Endothelial cell of umbilical vein (primary cell): ENCODE results near the gene LIMCH1.

Experiments used
- EZH2 ChIP-seq: IDR thresholded peaks from 2 replicates; pipeline ENCODE4 v1.6.1; 2012; ENCODE audit warnings: borderline replicate concordance, low read depth, mild to moderate bottlenecking, moderate library complexity, low read length, inconsistent platforms; ENCODE audit not compliant: severe bottlenecking
- TF ChIP-seq, protein P1 (sequence below), 2 donors: IDR thresholded peaks; 1 replicate in 1 of 2; 2 replicates in 1 of 2; pipeline ENCODE4 v1.5.1; 2011; ENCODE audit warnings: low read length in 2 of 2, mild to moderate bottlenecking in 2 of 2, moderate library complexity in 2 of 2, control low read depth in 1 of 2, inconsistent platforms in 1 of 2, low read depth in 1 of 2; ENCODE audit not compliant: insufficient read depth in 1 of 2; ENCODE audit errors: extremely low read depth in 1 of 2

DNA sequence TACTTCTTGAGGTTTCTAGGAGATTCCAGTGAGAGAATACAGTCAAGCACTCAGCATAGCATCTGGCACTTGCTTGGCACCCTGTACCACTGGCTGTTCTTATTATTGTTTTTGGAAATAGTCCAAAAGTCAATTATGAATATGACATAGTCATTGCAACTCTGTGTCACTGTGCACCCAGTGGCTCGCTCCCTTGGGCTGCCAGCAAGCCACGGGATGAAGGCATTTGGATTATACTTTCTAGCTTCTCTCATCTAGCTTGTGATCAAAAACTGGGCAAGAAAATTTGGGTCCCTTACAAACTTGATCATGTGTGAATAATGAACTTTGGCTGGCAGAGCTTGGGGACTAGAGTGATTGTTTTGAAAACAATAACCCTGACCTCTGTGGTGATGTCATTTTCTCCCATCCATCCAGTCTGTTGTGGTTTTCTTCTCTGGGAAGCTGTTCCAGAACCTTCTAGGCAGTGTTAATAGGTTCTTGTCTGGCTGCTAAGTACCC is 32.7 kb upstream of the LIMCH1 start:
- TF ChIP-seq, protein P1, sequence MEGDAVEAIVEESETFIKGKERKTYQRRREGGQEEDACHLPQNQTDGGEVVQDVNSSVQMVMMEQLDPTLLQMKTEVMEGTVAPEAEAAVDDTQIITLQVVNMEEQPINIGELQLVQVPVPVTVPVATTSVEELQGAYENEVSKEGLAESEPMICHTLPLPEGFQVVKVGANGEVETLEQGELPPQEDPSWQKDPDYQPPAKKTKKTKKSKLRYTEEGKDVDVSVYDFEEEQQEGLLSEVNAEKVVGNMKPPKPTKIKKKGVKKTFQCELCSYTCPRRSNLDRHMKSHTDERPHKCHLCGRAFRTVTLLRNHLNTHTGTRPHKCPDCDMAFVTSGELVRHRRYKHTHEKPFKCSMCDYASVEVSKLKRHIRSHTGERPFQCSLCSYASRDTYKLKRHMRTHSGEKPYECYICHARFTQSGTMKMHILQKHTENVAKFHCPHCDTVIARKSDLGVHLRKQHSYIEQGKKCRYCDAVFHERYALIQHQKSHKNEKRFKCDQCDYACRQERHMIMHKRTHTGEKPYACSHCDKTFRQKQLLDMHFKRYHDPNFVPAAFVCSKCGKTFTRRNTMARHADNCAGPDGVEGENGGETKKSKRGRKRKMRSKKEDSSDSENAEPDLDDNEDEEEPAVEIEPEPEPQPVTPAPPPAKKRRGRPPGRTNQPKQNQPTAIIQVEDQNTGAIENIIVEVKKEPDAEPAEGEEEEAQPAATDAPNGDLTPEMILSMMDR (IDR thresholded peaks at IDR 0.05; ENCODE audit: extremely low read depth in 1 of 2, insufficient read depth in 1 of 2, low read depth in 1 of 2, low read length in 2 of 2): no peak
- TF ChIP-seq EZH2: no peak
